ENCODE results near the gene INS. TPM values are rescaled to one million over a fixed set of nuclear protein-coding genes. Genes with fewer than 3 reads are reported as not detected.

Gene INS
- total and polyA plus RNA-seq, 10 of the 15 experiments (the other 5 are each of a cell fraction or from before 2014, with no cell fraction given): not detected

- ChIA-PET CTCF (no interaction called here), POLR2A (no interaction called here), SMC1A (ENCODE audit: uncharacterized antibody, unreplicated experiment) (no interaction called here), RAD21 (ENCODE audit: unreplicated experiment) (no interaction called here)
- Histone ChIP-seq H3K9ac (ENCODE audit: control insufficient read depth, insufficient read depth, low read length) (no peak overlapping the region), H3K4me3 (no peak overlapping the region), H3K79me2 (ENCODE audit: control insufficient read depth, insufficient read depth, low read length) (no peaks in the 10 kb centered on the region), H3K27ac (ENCODE audit: control insufficient read depth, insufficient read depth) (no peak overlapping the region), H3K9me3 (replicated peaks; ENCODE audit: control insufficient read depth, insufficient read depth, low read length) (no peaks in the 10 kb centered on the region), H3K27me3 (replicated peaks in 1 of 2; ENCODE audit: control insufficient read depth in 2 of 2, insufficient read depth in 2 of 2, low read length in 1 of 2) (no peaks in the 10 kb centered on the region; a peak in 1 of 4 replicates), H3K4me1 (ENCODE audit: control insufficient read depth, insufficient read depth, low read length) (no peaks in the 10 kb centered on the region), H3K36me3 (ENCODE audit: control insufficient read depth in 2 of 2, insufficient read depth in 2 of 2, low read length in 1 of 2) (no peaks in the 10 kb centered on the region), H4K20me1 (ENCODE audit: control insufficient read depth, insufficient read depth) (no peaks in the 10 kb centered on the region), H2AFZ (ENCODE audit: control insufficient read depth, low read depth, low read length) (no peak overlapping the region), H3K4me2 (ENCODE audit: control insufficient read depth, insufficient read depth) (no peak overlapping the region)
- ATAC-seq (no peak), FAIRE-seq (no peak), DNase-seq (ENCODE audit: low read depth, low spot score) (no peak)
- intact Hi-C loops (cut with micrococcal nuclease; ENCODE audit: unreplicated experiment) (no loop called here), in situ Hi-C loops (cut with MboI) (no loop called here)
- WGBS (ENCODE audit: insufficient coverage, insufficient replicate concordance, low lambda C conversion rate, missing lambda C conversion rate): 17% methylated on average over 11 of the region's 11 CpGs
- BruUV-seq (replicated peaks): no TSS peak
- TF ChIP-seq ZNF384 (IDR thresholded peaks at IDR 0.05; ENCODE audit: borderline replicate concordance, low read depth, low read length) (no peak), MTA3 (IDR thresholded peaks at IDR 0.05; ENCODE audit: borderline replicate concordance, low read length) (no peak), CBX3 (IDR thresholded peaks at IDR 0.05; ENCODE audit: borderline replicate concordance, low read depth) (no peak), RBBP5 (conservative IDR thresholded peaks at IDR 0.05) (no peak), ZSCAN29 (IDR thresholded peaks at IDR 0.05) (no peak), BCLAF1 (IDR thresholded peaks at IDR 0.05) (no peak), STAT3 (IDR thresholded peaks at IDR 0.05; ENCODE audit: low read depth, low read length) (no peak), EZH2 (IDR thresholded peaks at IDR 0.05; ENCODE audit: borderline replicate concordance, control insufficient read depth, low read depth, low read length) (no peak), BMI1 (IDR thresholded peaks at IDR 0.05; ENCODE audit: borderline replicate concordance) (no peak), ZNF622 (IDR thresholded peaks at IDR 0.05) (no peak), CUX1 (IDR thresholded peaks at IDR 0.05; ENCODE audit: insufficient replicate concordance, low read depth, low read length) (no peak)
- TF ChIP-seq, protein P1, sequence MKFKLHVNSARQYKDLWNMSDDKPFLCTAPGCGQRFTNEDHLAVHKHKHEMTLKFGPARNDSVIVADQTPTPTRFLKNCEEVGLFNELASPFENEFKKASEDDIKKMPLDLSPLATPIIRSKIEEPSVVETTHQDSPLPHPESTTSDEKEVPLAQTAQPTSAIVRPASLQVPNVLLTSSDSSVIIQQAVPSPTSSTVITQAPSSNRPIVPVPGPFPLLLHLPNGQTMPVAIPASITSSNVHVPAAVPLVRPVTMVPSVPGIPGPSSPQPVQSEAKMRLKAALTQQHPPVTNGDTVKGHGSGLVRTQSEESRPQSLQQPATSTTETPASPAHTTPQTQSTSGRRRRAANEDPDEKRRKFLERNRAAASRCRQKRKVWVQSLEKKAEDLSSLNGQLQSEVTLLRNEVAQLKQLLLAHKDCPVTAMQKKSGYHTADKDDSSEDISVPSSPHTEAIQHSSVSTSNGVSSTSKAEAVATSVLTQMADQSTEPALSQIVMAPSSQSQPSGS (IDR thresholded peaks at IDR 0.05; ENCODE audit: low read length): no peak
- TF ChIP-seq, protein P2, sequence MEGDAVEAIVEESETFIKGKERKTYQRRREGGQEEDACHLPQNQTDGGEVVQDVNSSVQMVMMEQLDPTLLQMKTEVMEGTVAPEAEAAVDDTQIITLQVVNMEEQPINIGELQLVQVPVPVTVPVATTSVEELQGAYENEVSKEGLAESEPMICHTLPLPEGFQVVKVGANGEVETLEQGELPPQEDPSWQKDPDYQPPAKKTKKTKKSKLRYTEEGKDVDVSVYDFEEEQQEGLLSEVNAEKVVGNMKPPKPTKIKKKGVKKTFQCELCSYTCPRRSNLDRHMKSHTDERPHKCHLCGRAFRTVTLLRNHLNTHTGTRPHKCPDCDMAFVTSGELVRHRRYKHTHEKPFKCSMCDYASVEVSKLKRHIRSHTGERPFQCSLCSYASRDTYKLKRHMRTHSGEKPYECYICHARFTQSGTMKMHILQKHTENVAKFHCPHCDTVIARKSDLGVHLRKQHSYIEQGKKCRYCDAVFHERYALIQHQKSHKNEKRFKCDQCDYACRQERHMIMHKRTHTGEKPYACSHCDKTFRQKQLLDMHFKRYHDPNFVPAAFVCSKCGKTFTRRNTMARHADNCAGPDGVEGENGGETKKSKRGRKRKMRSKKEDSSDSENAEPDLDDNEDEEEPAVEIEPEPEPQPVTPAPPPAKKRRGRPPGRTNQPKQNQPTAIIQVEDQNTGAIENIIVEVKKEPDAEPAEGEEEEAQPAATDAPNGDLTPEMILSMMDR (IDR thresholded peaks at IDR 0.05 in 2 of 3, conservative IDR thresholded peaks at IDR 0.05 in 1 of 3; ENCODE audit: control insufficient read depth in 2 of 3, extremely low read depth in 1 of 3, insufficient read depth in 1 of 3, low read depth in 3 of 3, low read length in 3 of 3): no peak
These were observed 48.4 kb upstream of the INS start for GRCh38 chr11:2209370-2209801.
